HFF-Myc (cell line): ENCODE data around the gene MAP4.

Experiments
- DNase-seq: peaks from one replicate; pipeline ENCODE4 v3.0.0-alpha.2; 2011; ENCODE audit warnings: low read depth; ENCODE audit errors: extremely low read depth
- H3K4me3 ChIP-seq: replicated peaks from 2 replicates; pipeline ENCODE4 v1.5.1; 2011; ENCODE audit warnings: low read depth, mild to moderate bottlenecking, control low read depth, low read length
- TF ChIP-seq, protein P1 (sequence below): IDR thresholded peaks from 2 replicates; pipeline ENCODE4 v1.5.1; 2012; ENCODE audit warnings: mild to moderate bottlenecking, low read depth, low read length, control low read depth; ENCODE audit errors: missing control alignments

The MAP4 gene

DNA sequence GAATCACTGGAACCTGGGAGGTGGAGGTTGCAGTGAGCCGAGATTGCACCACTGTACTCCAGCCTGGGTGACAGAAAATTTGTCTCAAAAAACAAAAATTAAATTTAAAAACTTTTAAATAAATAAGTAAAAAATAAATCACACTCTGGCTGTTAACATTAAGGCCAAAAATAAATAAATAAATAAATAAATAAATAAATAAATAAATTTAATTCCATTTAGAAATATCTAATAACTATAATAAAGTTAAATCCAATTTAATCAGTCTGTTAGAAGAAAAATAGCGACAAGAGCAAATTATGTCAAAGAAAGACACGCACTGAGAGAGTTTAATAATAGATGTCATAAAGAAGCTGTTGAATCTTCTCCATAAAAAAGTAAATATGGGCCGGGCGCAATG, 13.4 kb downstream of the MAP4 start:
- H3K4me3 ChIP-seq = no peak overlapping the region
- TF ChIP-seq, protein P1, sequence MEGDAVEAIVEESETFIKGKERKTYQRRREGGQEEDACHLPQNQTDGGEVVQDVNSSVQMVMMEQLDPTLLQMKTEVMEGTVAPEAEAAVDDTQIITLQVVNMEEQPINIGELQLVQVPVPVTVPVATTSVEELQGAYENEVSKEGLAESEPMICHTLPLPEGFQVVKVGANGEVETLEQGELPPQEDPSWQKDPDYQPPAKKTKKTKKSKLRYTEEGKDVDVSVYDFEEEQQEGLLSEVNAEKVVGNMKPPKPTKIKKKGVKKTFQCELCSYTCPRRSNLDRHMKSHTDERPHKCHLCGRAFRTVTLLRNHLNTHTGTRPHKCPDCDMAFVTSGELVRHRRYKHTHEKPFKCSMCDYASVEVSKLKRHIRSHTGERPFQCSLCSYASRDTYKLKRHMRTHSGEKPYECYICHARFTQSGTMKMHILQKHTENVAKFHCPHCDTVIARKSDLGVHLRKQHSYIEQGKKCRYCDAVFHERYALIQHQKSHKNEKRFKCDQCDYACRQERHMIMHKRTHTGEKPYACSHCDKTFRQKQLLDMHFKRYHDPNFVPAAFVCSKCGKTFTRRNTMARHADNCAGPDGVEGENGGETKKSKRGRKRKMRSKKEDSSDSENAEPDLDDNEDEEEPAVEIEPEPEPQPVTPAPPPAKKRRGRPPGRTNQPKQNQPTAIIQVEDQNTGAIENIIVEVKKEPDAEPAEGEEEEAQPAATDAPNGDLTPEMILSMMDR = no peak

GRCh38 chr3:48001991-48002390, 14.2 kb downstream of the MAP4 start:
- no peak for DNase-seq

More for the DNA sequence above, 13.4 kb downstream of the MAP4 start:
- no peak for DNase-seq

GRCh38 chr3:48000212-48000611, 16.0 kb downstream of the MAP4 start:
- no peak overlapping the region for H3K4me3 ChIP-seq
- DNase-seq = no peak
- TF ChIP-seq, protein P1 = no peak

More at GRCh38 chr3:48001991-48002390, 14.2 kb downstream of the MAP4 start:
- H3K4me3 ChIP-seq = no peak overlapping the region
- TF ChIP-seq, protein P1 = no peak

DNA sequence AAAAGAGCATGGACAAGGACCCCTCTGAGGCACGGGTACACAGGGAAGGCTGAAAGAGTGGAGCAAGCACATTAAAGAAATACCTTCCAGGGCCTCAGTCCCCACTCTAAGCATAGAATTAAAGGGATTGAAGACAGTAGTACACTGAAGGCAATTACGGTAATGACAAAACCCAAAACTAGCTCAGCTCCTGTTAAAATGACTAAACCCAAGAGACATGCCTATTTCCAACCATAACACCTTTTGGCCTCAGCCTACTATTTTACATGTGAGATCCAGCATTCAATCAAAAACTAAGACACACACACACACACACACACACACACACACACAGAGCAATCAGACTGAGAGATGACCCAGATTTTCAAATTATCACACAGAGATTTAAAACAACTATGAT, 19.8 kb downstream of the MAP4 start:
- TF ChIP-seq, protein P1 = no peak
- H3K4me3 ChIP-seq = no peak overlapping the region
- no peak for DNase-seq

GRCh38 chr3:47994180-47994579, 22.0 kb downstream of the MAP4 start:
- H3K4me3 ChIP-seq = no peak overlapping the region
- TF ChIP-seq, protein P1 = no peak
- no peak for DNase-seq

GRCh38 chr3:47991341-47991740, 24.9 kb downstream of the MAP4 start:
- DNase-seq = no peak
- H3K4me3 ChIP-seq = no peak overlapping the region
- TF ChIP-seq, protein P1 = no peak

DNA sequence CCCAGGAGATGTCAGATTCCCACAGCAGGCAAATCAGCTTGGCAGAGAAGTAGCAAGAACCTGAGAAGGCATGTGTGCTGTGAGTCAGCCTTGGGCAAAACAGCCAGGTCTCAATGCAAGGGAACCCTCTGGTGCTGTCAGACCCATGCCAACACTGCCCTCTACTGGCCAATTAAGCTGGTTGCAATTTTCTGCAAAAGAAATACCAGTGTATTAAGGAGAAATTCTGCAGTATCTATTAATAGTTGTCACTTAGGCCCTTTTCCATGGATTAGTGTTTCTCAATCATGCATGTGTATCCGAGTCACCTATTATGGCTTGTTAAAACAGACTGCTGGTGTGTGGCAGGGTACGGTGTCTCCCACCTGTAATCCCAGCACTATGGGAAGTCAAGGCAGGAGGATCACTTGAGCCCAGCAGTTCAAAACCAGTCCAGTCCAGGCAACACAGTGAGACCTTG, 26.2 kb downstream of the MAP4 start:
- peak; percentile 90 for DNase-seq
- TF ChIP-seq, protein P1 = peak; percentile 89
- no peak overlapping the region for H3K4me3 ChIP-seq
